GM19455 (cell line): Measurements from ENCODE around the gene MRPL20.
"Not testable (repeated sequence)": the region's sequence is repeated elsewhere in the genome, so short reads cannot be mapped to it uniquely, and the experiment has no call there.

Experiments used
- ATAC-seq: cut with Tn5 transposase; IDR thresholded peaks from one replicate; pipeline ENCODE4 v1.9.1; 2021; ENCODE audit not compliant: unreplicated experiment

MRPL20 gene

GRCh38 chr1:1390675-1391074 lies 16.4 kb downstream of the MRPL20 start:
- no peak for ATAC-seq

GRCh38 chr1:1388078-1388472 lies 19.0 kb downstream of the MRPL20 start:
- ATAC-seq = no peak

- no peak for ATAC-seq
These were observed 19.7 kb downstream of the MRPL20 start for GRCh38 chr1:1387098-1388077.

- no peak for ATAC-seq
These were observed 21.2 kb downstream of the MRPL20 start for GRCh38 chr1:1385931-1386330.

- ATAC-seq = not testable (repeated sequence)
These were observed 21.8 kb downstream of the MRPL20 start for GRCh38 chr1:1385339-1385738.

- no peak for ATAC-seq
These were observed 25.8 kb downstream of the MRPL20 start for GRCh38 chr1:1381294-1381693.

GRCh38 chr1:1380860-1381259 lies 26.2 kb downstream of the MRPL20 start:
- no peak for ATAC-seq

- ATAC-seq = no peak
These were observed 29.4 kb downstream of the MRPL20 start for GRCh38 chr1:1377540-1378205.

- no peak for ATAC-seq
These were observed 30.4 kb downstream of the MRPL20 start for GRCh38 chr1:1376551-1377226.

GRCh38 chr1:1374929-1375662 lies 32.0 kb downstream of the MRPL20 start, which contains the start of gene AURKAIP1:
Gene AURKAIP1 (minus strand): TSS chr1:1375207. CDS start chr1:1374756, 451 bp downstream.
- peak; percentile 80 for ATAC-seq

- ATAC-seq = peak; percentile 3
These were observed 32.5 kb downstream of the MRPL20 start for GRCh38 chr1:1374589-1374928.

GRCh38 chr1:1373815-1374588 lies 33.1 kb downstream of the MRPL20 start:
- no peak for ATAC-seq

GRCh38 chr1:1373051-1373814 lies 33.9 kb downstream of the MRPL20 start:
- no peak for ATAC-seq

- ATAC-seq = no peak
These were observed 35.1 kb downstream of the MRPL20 start for GRCh38 chr1:1371746-1372711.

- ATAC-seq = no peak
These were observed 35.7 kb downstream of the MRPL20 start for GRCh38 chr1:1371364-1371745.

GRCh38 chr1:1370771-1371300 lies 36.3 kb downstream of the MRPL20 start:
- ATAC-seq = no peak

- ATAC-seq = not testable (repeated sequence)
These were observed 37.0 kb downstream of the MRPL20 start for GRCh38 chr1:1370094-1370493.

- no peak for ATAC-seq
These were observed 39.8 kb downstream of the MRPL20 start for GRCh38 chr1:1367315-1367714.
